ENCODE results near the gene GANAB.
"Not testable (repeated sequence)": the region's sequence is repeated elsewhere in the genome, so short reads cannot be mapped to it uniquely, and the experiment has no call there.

The GANAB gene

DNA sequence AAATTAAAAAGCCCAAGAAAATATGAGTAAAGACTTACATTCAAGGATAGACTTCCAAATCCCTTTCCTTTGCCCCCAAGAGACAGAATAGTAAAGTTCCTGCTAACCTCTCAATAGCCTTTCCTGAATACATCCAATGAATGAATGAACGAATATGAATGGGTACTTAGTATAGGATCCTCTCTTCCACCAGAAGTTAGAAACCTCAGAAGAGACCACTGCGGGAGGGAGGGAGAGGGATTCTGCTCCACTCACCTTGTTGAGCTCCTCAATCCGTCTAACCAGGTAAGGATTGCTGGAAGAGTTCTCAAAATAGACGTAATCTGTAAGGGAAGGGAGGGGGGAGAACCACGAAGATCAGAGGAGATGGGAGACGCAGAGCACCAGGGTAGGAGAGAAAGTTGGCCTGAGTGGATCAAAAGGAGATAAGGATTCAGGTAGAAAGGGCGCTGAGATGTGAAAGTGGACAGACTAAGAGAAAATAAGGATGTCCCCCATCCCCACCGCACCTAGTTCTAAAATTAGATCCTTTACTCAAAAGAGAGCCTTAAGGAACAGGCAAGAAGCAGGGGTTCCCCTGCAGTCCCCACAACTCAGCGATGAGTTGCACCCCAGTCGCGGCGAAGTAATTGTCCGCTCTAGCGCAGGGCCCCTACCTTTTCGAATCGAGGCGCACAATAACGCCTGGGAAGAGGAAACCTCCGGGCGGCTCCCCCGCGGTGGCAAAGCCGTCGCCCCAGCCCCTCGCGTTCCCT, 45.9 kb downstream of the GANAB start:
- no peak for DNase-seq

DNA sequence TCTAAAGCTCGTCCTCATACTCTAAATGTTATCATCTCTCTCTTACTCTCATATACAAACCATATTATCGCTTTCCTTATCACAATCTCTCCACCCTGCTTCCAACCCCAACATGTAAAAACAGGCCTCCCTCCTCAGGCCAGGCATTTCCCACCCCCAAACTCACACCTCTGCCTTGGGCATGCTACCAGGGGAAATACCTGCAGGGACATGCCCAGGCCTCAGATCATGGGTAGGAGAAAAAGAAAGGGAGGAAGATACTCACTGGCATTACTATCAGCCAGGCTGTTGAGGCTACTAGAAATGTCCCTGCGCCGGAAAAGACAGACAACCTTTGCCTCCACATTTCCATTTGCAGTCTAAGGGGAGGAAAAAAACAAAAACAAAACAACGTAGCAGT, 46.5 kb downstream of the GANAB start:
- no peak for DNase-seq

DNA sequence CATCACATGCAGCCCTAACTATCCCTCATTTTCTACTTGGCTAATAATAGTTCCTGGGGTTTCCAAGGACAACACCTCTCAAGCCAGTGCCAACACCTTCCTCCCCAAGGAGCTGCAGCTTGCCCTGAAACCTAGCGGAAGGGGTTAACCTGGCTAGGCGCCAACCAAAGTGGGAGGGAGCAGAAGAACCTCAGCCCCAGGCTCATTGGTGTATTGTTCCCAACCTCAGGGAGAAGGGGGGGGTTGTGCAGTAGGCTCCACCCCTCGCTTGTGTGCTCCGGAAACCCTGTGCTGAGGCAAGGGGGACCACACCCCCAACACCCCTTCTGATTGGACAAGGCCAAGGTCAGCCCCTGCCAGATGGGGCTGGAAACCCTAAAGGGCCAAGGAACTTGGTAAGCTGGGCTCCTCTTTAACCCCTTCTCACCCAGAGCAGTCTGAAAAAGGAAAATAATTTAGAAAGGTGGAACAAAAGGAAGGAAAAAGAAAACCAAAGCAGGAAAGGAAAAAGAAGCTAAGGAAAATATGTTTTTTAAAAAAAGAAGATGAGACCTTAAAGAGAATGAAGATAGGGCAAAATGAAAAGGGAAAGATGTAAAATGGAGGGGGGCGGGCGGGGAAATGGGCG, 47.2 kb downstream of the GANAB start:
- peak; percentile 90 for DNase-seq

DNA sequence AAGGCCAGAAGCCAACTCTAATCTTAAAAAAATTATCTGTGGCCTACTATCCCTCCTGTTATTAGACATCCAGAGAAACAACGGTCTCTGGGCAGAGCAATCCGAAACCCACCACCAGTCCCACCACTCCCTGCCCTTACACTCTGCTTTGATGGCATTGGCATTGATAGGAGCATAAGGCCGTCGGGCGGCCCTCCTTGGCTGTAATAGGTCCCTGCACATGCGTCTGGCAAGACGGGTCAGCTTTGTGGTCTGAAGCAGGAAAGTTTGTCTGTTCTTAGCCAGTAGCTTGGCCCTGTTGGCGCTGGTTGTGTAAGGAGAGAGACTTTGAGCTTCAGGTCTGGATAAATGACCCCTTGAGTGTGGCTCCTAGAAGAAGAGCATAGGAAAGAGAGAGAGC, 51.3 kb downstream of the GANAB start:
- DNase-seq: no peak

DNA sequence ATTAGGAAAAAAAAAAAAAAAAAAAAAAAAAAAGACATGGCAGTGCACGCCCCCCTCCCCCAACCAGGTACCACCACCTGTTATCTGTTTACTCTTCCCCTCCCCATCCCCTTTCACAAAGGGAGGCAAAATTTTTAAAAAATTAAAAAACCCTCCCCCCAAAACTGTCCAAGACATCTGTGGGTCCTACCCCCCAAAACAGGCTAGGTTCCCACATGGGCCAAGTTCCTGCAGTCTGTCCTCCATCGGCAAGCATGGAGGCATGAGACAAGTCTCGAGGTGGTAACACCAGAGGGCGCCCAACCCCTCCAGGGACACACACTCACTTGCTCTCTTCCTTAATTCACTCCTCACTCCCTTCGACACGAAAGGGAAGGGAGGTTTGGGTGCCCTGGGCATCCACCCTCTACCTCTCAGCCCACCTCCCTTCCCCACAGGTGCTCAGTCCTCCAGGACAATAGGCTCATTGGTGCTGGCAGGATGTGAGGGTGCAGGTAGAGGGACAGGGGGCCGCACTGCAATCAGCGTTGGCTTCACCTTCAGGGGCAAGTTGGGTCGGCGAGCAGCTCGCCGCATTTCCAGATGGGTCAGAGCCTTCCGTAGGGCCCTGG, 52.9 kb downstream of the GANAB start:
- peak; percentile 57 for DNase-seq

DNA sequence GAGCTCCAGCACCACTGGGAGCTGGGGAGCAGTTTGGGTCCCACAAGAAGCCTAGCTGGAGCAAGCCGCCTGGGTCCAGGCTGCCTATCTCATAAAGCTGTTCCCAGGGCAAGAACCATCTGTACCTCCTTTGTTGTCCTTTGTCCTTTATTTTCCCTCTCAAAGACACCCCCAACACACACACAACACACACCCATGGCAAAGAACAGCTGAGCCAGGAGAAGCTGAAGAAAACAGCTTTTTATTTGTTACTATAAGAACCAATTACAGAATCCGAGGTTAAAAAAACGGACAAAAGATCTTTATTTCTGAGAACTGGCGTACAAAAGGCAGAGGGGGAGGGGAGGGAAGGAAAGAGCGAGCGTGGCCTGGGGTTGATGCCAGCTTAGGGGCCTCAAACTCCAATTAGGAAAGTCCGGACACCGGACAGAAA, 53.4 kb downstream of the GANAB start:
- no peak for DNase-seq

DNA sequence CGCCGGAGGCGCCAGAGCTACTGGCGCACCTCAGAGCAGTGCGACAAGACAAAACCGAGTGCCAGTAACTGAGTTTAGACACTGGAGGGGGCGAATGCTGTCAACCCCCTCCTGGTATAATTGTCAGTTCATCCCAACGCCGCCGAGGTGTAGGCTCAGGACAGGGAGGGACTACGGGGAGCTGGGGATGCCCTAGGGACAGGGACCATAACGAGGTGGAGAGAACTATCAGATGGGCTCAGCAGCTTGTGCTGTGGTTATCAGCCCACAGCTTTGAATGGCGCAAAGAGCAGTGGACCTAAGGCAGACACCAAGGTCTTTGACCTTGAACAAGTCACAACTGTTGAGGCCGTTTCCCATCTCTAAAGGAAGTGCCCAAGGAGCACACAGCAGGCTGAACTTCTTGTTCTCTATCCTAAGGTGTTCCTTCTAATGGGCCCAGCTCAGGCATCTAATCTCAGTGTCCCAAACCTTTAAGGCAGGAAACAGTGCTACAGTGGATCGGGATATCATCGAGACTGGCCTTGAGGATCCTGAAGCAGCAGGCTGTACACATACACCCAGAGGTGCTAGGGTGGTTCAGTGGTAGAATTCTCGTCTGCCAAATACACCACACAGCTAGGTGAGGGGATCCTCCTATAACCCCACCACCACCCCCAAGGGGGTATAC, 54.1 kb downstream of the GANAB start:
- no peak for DNase-seq

DNA sequence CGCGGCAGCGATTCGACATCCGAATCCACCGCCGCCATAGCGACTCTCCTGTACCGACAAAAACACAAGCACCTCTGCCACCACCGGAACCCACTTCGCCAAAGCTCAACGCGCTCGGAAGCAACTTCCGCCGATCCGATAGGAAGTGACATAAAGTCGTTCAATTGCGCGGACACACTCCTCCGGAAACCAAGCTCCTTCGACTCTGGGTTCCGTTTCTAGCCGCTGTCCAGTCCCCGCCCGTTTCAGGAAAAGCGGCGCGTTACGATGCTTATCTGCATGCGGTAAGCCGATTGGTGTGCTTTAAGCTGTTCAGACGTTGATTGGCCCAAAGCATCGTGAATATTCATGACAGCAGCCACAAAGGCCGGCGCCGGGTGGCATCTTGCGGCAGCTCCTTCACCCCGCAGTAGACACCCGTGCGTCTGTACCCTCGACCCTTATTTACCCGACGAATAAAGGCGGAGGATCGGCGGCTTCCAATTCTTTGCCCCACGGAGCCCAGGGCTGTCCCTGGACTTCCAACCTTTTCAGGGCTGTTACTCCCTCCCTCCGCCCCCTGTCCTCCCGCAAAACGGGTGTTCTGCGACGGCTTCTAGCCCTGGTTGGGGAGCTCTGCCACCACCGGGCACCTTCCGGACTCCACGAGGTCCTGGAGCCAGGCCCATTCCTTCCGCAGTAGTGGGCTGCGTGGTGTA, 54.8 kb downstream of the GANAB start, which contains the start of gene TUT1:
Gene TUT1, minus strand, starts transcription at position 76 of the 698 bp plus-strand sequence. Its CDS starts 38 bp downstream, at position 38.
- DNase-seq: peak; percentile 93

DNA sequence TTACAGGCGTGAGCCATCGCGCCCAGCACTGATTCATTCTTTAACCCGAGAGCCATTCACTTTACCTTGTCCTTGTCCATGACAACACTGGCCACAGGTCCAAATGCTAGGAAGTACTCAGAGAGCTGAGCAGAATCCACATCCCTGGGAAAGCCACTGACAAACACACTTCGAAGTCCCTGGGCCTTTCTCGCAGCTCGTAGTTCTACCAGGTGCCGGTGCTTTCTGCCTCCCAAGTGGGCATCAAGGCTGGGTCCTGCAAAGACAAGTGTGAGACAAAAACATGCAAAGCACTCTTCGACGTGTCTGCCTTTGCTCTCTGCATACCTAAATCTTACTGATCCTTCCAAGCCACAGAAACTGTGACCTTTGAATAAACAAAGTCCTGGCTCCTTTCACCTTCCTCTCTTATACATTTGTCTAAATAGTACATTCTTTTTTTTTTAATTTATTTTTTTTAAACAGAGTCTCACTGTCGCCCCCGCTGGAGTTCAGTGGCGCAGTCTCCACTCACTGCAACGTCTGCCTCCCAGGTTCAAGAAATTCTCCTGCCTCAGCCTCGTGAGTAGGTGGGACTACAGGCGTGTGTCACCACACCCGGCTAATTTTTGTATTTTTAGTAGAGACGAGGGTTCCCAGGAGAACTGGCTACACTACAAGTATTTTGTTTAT, 57.3 kb downstream of the GANAB start:
- DNase-seq: no peak

DNA sequence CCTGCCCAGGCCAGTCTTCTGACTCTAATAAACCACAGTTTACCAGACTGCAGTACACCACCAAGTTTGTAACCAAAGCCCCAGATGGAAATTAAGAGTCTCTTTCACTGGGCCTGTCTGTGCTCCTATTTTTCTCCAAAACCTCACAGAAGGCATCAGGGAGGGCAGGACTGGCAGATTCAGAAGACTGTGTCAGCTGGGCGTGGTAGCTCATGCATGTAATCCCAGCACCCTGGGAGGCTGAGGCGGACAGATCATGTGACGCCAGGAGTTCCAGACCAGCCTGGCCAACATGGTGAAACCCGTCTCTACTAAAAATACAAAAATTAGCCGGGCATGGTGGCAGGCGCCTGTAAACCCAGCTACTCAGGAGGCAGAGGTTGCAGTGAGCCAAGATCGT, 61.1 kb downstream of the GANAB start:
- not testable (repeated sequence) for DNase-seq

DNA sequence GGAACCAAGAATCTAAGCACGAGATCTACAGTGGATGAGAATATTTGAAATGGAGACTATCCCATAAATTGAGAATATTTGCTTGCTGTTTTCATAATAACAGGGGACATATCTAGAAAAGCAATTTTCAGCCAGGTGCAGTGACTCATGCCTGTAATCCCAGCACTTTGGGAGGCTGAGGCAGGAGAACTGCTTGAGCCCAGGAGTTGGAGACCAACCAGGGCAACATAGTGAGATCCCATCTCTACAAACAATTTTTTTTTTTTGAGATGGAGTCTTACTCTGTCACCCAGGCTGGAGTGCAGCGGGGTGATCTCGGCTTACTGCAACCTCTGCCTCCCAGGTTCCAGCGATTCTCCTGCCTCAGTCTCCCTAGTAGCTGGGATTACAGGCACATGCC, 64.7 kb downstream of the GANAB start:
- DNase-seq: not testable (repeated sequence)

DNA sequence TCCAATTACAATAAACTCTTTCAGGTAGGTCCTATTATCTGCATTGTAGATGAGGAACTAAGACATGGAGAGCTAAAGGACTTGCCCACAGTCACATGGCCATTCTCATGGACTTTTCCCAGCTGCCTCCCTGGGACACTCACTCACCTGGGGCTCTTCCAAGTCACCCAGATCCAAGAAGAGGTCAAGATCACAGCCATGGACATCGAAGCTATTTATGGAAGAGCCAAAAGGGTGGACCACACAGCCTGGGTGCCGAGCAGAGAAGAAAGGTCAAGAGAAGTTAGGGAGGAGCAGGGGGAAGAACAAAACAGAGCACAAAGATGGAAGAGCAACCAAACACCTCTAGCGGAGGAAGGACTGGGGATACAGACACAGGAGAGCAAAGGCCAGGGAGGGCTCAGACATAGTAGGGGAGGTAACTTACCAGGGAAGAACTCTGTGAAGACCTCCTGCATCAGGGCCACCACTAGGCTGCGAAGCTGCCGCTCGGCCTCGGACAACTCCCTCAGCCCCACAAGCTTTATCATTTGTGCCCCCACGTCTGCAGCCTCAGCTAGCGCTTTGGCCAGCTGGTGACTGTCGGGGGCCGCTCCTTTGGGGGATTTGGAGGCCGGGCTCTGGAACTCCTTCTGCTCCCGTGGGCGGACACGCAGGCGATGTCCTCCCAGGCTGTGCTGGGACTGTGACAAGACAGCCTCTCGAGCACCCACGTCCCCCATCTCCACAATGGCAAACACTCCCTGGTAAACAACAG, 65.3 kb downstream of the GANAB start:
- no peak for DNase-seq

DNA sequence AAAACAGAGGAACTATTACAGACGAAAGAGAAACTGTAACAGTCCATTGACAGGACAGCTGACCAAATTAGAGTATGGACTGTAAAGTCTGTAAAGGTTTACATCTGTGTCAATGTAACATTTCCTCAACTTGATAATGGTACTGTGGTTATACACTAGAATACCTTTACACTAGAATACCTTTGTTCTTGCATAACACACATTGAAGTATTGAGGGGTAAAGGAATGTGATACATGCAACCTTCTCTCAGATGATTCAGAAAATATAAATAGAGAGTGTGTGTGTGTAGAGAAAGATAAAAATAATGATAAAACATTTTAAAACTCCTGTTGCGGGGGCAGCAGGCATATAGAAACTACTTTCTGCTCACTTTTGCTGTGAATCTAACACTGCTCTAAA, 67.2 kb downstream of the GANAB start:
- no peak for DNase-seq

DNA sequence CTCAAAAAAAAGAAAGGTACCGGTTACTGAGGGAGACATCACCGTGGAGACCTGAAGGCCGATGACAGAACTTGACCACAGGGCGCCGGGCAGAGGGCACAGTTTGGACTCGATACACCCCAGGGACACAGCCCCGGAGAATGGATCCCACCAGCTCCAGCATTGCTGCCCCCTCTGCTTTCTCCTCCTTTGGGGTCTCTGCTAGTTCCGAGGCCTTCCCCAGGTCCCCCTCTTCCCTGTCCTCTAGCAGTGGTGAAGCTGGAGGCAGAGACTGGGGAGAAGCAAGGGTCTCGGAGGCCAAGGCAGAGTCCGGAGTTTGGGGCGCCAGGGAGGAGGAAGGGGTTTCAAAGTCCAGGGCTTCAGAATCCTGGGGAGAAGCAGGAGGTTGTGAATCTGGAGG, 67.9 kb downstream of the GANAB start:
- no peak for DNase-seq

DNA sequence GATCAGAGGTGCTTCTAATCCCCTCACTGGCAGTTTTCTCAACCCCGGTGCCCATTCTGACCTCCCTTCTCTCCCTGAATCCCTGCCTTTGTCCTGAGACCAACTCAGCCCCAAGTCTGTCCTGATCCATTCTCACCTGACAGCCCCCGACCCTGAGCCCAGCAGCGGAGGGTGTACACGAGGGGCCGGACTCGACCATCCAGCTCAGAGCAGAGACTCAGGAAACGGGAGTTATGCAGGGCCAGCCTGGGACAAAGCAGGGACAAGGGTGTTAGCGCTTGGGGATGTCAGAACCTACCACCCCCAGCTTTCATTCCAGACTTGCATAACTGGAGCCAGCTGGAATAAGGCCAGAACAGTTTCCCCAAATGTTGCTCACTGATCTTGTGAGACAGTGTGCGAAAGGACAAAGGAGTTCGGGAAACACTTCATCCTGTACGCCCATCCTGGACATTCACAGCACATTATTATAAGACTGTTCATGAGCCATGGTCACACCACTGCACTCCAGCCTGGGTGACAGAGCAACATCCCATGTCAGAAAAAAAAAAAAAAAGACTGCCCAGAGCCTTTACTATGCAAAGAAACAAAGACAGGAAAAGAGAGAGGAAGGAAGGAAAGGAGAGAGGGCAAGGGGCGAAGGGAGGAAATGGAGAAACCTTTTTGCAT, 69.2 kb downstream of the GANAB start:
- DNase-seq: no peak

DNA sequence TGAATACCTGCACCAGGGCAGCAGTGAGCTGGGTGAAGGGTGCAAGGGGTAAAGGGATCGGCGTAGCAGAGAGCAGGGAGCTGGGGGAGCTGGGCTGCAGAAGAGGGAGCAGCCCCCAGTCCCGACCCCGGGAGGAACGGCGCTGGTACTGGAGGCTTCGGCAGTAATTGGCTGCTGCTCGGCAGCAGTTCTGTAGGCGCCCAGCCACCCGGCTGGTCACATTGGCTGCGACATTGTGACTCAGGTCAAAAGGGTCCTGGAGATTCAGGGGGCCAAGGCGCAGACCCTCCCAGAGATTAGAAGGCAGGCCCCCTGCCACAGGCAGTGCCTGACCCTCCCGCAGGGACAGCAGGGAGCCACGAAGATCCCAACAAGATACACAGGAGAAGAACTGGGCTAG, 70.6 kb downstream of the GANAB start:
- no peak for DNase-seq

DNA sequence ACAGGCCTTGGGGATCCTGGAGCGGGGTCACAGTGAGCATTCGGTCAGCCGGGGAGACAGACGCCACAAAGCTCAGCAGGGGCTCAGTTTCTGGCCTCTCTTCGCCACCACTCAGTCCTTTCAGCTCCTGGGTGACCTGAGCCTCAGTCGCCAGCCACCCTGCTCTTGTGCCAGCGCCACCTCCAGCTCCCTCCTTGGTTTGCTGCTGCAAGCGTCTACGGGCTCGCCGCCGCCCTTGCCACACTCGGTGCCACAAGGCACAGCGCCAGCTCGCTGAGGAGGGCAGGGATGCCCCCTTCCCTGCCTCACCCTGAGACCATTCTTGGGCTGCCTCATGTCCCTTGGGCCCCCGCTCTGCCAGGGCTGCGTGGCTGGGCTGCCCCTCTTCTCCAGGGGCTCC, 71.3 kb downstream of the GANAB start:
- DNase-seq: no peak
